ENCODE measurements around the gene DMD. TPM values are rescaled to one million over a fixed set of nuclear protein-coding genes. Genes with fewer than 3 reads are reported as not detected.

DMD gene
- total and polyA plus RNA-seq, 2 of the 8 experiments (the other 6 are each of a cell fraction or from before 2014, with no cell fraction given): 4.8 to 7.4 TPM

GRCh38 chrX:31459361-31459760, 1752.0 kb downstream of the DMD start:
- POLR2A ChIA-PET (ENCODE audit: partially characterized antibody): no interaction called here
- no peaks in the 10 kb centered on the region for H3K36me3 ChIP-seq (ENCODE audit: control insufficient read depth in 2 of 4, insufficient read depth in 4 of 4, low read length in 3 of 4)
- H3K14ac ChIP-seq (ENCODE audit: insufficient read length): no peak overlapping the region
- no peaks in the 10 kb centered on the region for H3K4me1 ChIP-seq (replicated peaks in 1 of 4; ENCODE audit: control insufficient read depth in 3 of 4, insufficient read depth in 4 of 4, low read length in 3 of 4)
- no peak overlapping the region for H4K91ac ChIP-seq (replicated peaks; ENCODE audit: insufficient read length, low read length)
- no peak overlapping the region for H2AK5ac ChIP-seq (ENCODE audit: low read depth, low read length)
- no peak overlapping the region for H2BK15ac ChIP-seq (ENCODE audit: low read length)
- no peak overlapping the region for H3K18ac ChIP-seq (ENCODE audit: extremely low read depth, low read length)
- H4K5ac ChIP-seq (ENCODE audit: insufficient read length, low read depth, low read length): no peak overlapping the region
- H4K20me1 ChIP-seq (replicated peaks in 1 of 2; ENCODE audit: control insufficient read depth in 1 of 2, insufficient read depth in 2 of 2, low read length in 2 of 2): no peaks in the 10 kb centered on the region
- H3K27me3 ChIP-seq (replicated peaks in 1 of 4; ENCODE audit: control insufficient read depth in 3 of 4, extremely low read depth in 1 of 4, insufficient read depth in 3 of 4, low read length in 3 of 4): no peaks in the 10 kb centered on the region
- H3K79me1 ChIP-seq (ENCODE audit: low read depth, low read length): no peaks in the 10 kb centered on the region
- no peak overlapping the region for H2BK5ac ChIP-seq (ENCODE audit: low read depth, low read length)
- CTCF ChIA-PET (ENCODE audit: partially characterized antibody): no interaction called here
- no peak overlapping the region for H3K4me3 ChIP-seq (ENCODE audit: extremely low read depth in 1 of 4, insufficient read depth in 2 of 4, low read depth in 3 of 4, low read length in 4 of 4)
- H2AFZ ChIP-seq (ENCODE audit: low read length): no peak overlapping the region
- WGBS, 2 experiments (ENCODE audit: extremely low coverage in 1 of 2, insufficient coverage in 1 of 2, insufficient read length in 1 of 2, insufficient replicate concordance in 2 of 2, low coverage in 1 of 2, low lambda C conversion rate in 2 of 2, missing lambda C conversion rate in 1 of 2): 75% methylated on average over 5 of the region's 5 CpGs; no CpG with 5 or more reads in 1 of the 2 experiments
- no peaks in the 10 kb centered on the region for H3K23me2 ChIP-seq (ENCODE audit: low read depth, low read length)
- H4K8ac ChIP-seq (ENCODE audit: extremely low read depth, insufficient read depth, low read length): no peak overlapping the region
- no peak overlapping the region for H3K4me2 ChIP-seq (ENCODE audit: insufficient read depth in 1 of 2, low read depth in 2 of 2, low read length in 2 of 2)
- H3K9ac ChIP-seq (replicated peaks in 1 of 4; ENCODE audit: extremely low read depth in 1 of 4, low read depth in 3 of 4, low read length in 3 of 4): no peak overlapping the region
- DNase-seq (ENCODE audit: low read depth in 1 of 2, low spot score in 2 of 2): no peak
- H3K4ac ChIP-seq (replicated peaks; ENCODE audit: insufficient read length, low read depth, low read length): no peak overlapping the region
- no peak overlapping the region for H3K56ac ChIP-seq (replicated peaks; ENCODE audit: insufficient read length, low read depth, low read length)
- no peak overlapping the region for H2BK20ac ChIP-seq (ENCODE audit: low read length)
- no peak overlapping the region for H3K27ac ChIP-seq (ENCODE audit: low read depth, low read length)
- H2BK12ac ChIP-seq (ENCODE audit: low read depth, low read length): no peak overlapping the region
- H3K79me2 ChIP-seq (ENCODE audit: control insufficient read depth in 1 of 2, insufficient read depth in 2 of 2, low read length in 2 of 2): no peaks in the 10 kb centered on the region
- no peak overlapping the region for H3K23ac ChIP-seq (ENCODE audit: insufficient read length)
- no peaks in the 10 kb centered on the region for H3K9me3 ChIP-seq (ENCODE audit: insufficient read depth in 2 of 2, low read depth in 1 of 2, low read length in 1 of 2)
- TF ChIP-seq JUND (IDR thresholded peaks at IDR 0.05; ENCODE audit: low read length): no peak
- no peak overlapping the region for H2BK120ac ChIP-seq (replicated peaks; ENCODE audit: low read depth, low read length)
- no peak for FAIRE-seq

Data from H1 (cell line).